H7 (cell line): ENCODE measurements around the gene RASA2. TPM values are rescaled to one million over a fixed set of nuclear protein-coding genes. Genes with fewer than 3 reads are reported as not detected.
A peak's percentile ranks its signal among the peaks of the same experiment; 100 is the strongest.
"Not testable (repeated sequence)": the region's sequence is repeated elsewhere in the genome, so short reads cannot be mapped to it uniquely, and the experiment has no call there.

ENCODE experiments used
- DNase-seq: peaks from one replicate; pipeline ENCODE4 v3.0.0; 2012
- H3K27me3 ChIP-seq: 2 replicates; pipeline ENCODE4 v1.6.0; 2011; ENCODE audit warnings: mild to moderate bottlenecking, low read length; ENCODE audit not compliant: control insufficient read depth, insufficient read depth
- H3K36me3 ChIP-seq: replicated peaks from 2 replicates; pipeline ENCODE4 v1.5.1; 2011; ENCODE audit warnings: low read length; ENCODE audit not compliant: control insufficient read depth, insufficient read depth
- H3K4me3 ChIP-seq: 2 replicates; pipeline ENCODE4 v1.5.1; 2011; ENCODE audit warnings: low read depth, mild to moderate bottlenecking, control low read depth, low read length, moderate library complexity; ENCODE audit not compliant: insufficient read depth
- total RNA-seq: library from RNA; depleted of rRNA; stranded (reverse); fragments of >200 nt; shearing (Covaris generic); gene quantifications from 2 replicates; pipeline ENCODE4 v1.2.3, GENCODE V29; 2014

Gene RASA2
- total RNA-seq, 1 experiment from 2014 or later = 11.6 TPM

- no peak for DNase-seq
- no peaks in the 10 kb centered on the region for H3K36me3 ChIP-seq
- no peaks in the 10 kb centered on the region for H3K27me3 ChIP-seq
- H3K4me3 ChIP-seq = no peak overlapping the region
These were observed 39.0 kb downstream of the RASA2 start for GRCh38 chr3:141525814-141526213.

GRCh38 chr3:141526709-141527108 lies 39.9 kb downstream of the RASA2 start:
- H3K4me3 ChIP-seq = no peak overlapping the region
- no peaks in the 10 kb centered on the region for H3K36me3 ChIP-seq
- peak; percentile 5 for DNase-seq
- H3K27me3 ChIP-seq = no peaks in the 10 kb centered on the region

- H3K27me3 ChIP-seq = no peaks in the 10 kb centered on the region
- no peak for DNase-seq
- H3K36me3 ChIP-seq = no peaks in the 10 kb centered on the region
These were observed 42.0 kb downstream of the RASA2 start for GRCh38 chr3:141528800-141529199.

GRCh38 chr3:141529256-141529655 lies 42.4 kb downstream of the RASA2 start:
- Histone ChIP-seq H3K27me3 (no peaks in the 10 kb centered on the region), H3K36me3 (no peaks in the 10 kb centered on the region), H3K4me3 (no peak overlapping the region)
- no peak for DNase-seq

More at GRCh38 chr3:141528800-141529199, 42.0 kb downstream of the RASA2 start:
- no peak overlapping the region for H3K4me3 ChIP-seq

GRCh38 chr3:141529717-141530414 lies 43.0 kb downstream of the RASA2 start:
- Histone ChIP-seq H3K36me3 (no peaks in the 10 kb centered on the region), H3K4me3 (no peak overlapping the region), H3K27me3 (no peaks in the 10 kb centered on the region)
- no peak for DNase-seq

- 0 out of 2 replicates have a peak, but pooled peaks cover 1% of the 10 kb centered on the region for H3K36me3 ChIP-seq
- H3K27me3 ChIP-seq = no peaks in the 10 kb centered on the region
- no peak overlapping the region for H3K4me3 ChIP-seq
- DNase-seq = no peak
These were observed 43.6 kb downstream of the RASA2 start for GRCh38 chr3:141530415-141530768.

- no peak for DNase-seq
- Histone ChIP-seq H3K27me3 (no peaks in the 10 kb centered on the region), H3K36me3 (peaks cover 3% of the 10 kb centered on the region; the same call in 1 of the 2 replicates), H3K4me3 (no peak overlapping the region)
These were observed 45.8 kb downstream of the RASA2 start for GRCh38 chr3:141532609-141533008.

- not testable (repeated sequence) for H3K27me3 ChIP-seq, H3K4me3 ChIP-seq, DNase-seq, H3K36me3 ChIP-seq
These were observed 49.2 kb downstream of the RASA2 start for GRCh38 chr3:141536017-141536416.

GRCh38 chr3:141537856-141538255 lies 51.0 kb downstream of the RASA2 start:
- Histone ChIP-seq H3K36me3 (peaks cover 3% of the 10 kb centered on the region; the same call in 1 of the 2 replicates), H3K27me3 (no peaks in the 10 kb centered on the region), H3K4me3 (no peak overlapping the region)
- DNase-seq = no peak

GRCh38 chr3:141538568-141539240 lies 51.9 kb downstream of the RASA2 start:
- Histone ChIP-seq H3K36me3 (peaks cover 3% of the 10 kb centered on the region; the same call in 1 of the 2 replicates), H3K27me3 (no peaks in the 10 kb centered on the region), H3K4me3 (no peak overlapping the region)
- no peak for DNase-seq

GRCh38 chr3:141539431-141540187 lies 52.8 kb downstream of the RASA2 start:
- DNase-seq = no peak
- H3K27me3 ChIP-seq = no peaks in the 10 kb centered on the region
- H3K4me3 ChIP-seq = no peak overlapping the region
- peaks cover 3% of the 10 kb centered on the region; the same call in 1 of the 2 replicates for H3K36me3 ChIP-seq

GRCh38 chr3:141540531-141540930 lies 53.7 kb downstream of the RASA2 start:
- Histone ChIP-seq H3K4me3 (no peak overlapping the region), H3K27me3 (no peaks in the 10 kb centered on the region), H3K36me3 (peaks cover 3% of the 10 kb centered on the region; the same call in 1 of the 2 replicates)
- no peak for DNase-seq

- Histone ChIP-seq H3K4me3 (no peak overlapping the region), H3K36me3 (0 out of 2 replicates have a peak, but pooled peaks cover 1% of the 10 kb centered on the region), H3K27me3 (no peaks in the 10 kb centered on the region)
- DNase-seq = no peak
These were observed 55.6 kb downstream of the RASA2 start for GRCh38 chr3:141542202-141542969.

GRCh38 chr3:141542989-141543388 lies 56.2 kb downstream of the RASA2 start:
- no peak for DNase-seq
- Histone ChIP-seq H3K27me3 (no peaks in the 10 kb centered on the region), H3K4me3 (no peak overlapping the region), H3K36me3 (0 out of 2 replicates have a peak, but pooled peaks cover 1% of the 10 kb centered on the region)
